Bronchial smooth muscle cell (primary cell): ENCODE measurements around the gene NDUFS4. TPM values are rescaled to one million over a fixed set of nuclear protein-coding genes. Genes with fewer than 3 reads are reported as not detected.

ENCODE experiments used
- total RNA-seq: library from RNA; depleted of rRNA; stranded (reverse); fragments of >200 nt; gene quantifications from 2 replicates; pipeline ENCODE4 v1.2.1, GENCODE V29; 2014

The NDUFS4 gene
- 150 and 151 TPM in 2 replicates for total RNA-seq

GRCh38 chr5:53560506-53561191, at the start of gene NDUFS4:
NDUFS4 (plus strand) TSS chr5:53560639; CDS start chr5:53560663, 24 bp downstream.

Other genes starting within 250 kb of the NDUFS4 start
- gene FST, start 80.0 kb upstream of the NDUFS4 start, total RNA-seq = 29.1 and 66.0 TPM in 2 replicates